WTC11 (cell line): ENCODE data around the gene AHRR.

ENCODE experiments used
- ATF1 ChIP-seq: sonication (generic); formaldehyde crosslinking; IDR thresholded peaks from 2 replicates; pipeline ENCODE4 v1.8.1; 2023; ENCODE audit warnings: mild to moderate bottlenecking, moderate library complexity, missing genetic modification reagents
- ELF4 ChIP-seq: sonication (generic); formaldehyde crosslinking; IDR thresholded peaks from 2 replicates; pipeline ENCODE4 v1.8.1; 2022; ENCODE audit warnings: low read depth, mild to moderate bottlenecking, moderate library complexity, missing genetic modification reagents
- ETV6 ChIP-seq: sonication (generic); formaldehyde crosslinking; IDR thresholded peaks from 2 replicates; pipeline ENCODE4 v1.8.1; 2022; ENCODE audit warnings: mild to moderate bottlenecking, missing genetic modification reagents
- MAX ChIP-seq: sonication (generic); formaldehyde crosslinking; IDR thresholded peaks from 2 replicates; pipeline ENCODE4 v1.8.0; 2022; ENCODE audit warnings: mild to moderate bottlenecking, missing genetic modification reagents
- RELA ChIP-seq: sonication (generic); formaldehyde crosslinking; IDR thresholded peaks from 2 replicates; pipeline ENCODE4 v1.8.1; 2022; ENCODE audit warnings: missing genetic modification reagents, mild to moderate bottlenecking, borderline replicate concordance
- TP53 ChIP-seq: sonication (generic); formaldehyde crosslinking; IDR thresholded peaks from 2 replicates; pipeline ENCODE4 v1.8.1; 2023; ENCODE audit warnings: mild to moderate bottlenecking, missing genetic modification reagents
- USF2 ChIP-seq: sonication (generic); formaldehyde crosslinking; IDR thresholded peaks from 2 replicates; pipeline ENCODE4 v1.8.1; 2023; ENCODE audit warnings: mild to moderate bottlenecking, missing genetic modification reagents, moderate library complexity
- ZNF121 ChIP-seq: sonication (generic); formaldehyde crosslinking; IDR thresholded peaks from 2 replicates; pipeline ENCODE4 v1.8.0; 2023; ENCODE audit warnings: missing genetic modification reagents
- ZNF138 ChIP-seq: sonication (generic); formaldehyde crosslinking; conservative IDR thresholded peaks from 2 replicates; pipeline ENCODE4 v1.8.1; 2022; ENCODE audit warnings: mild to moderate bottlenecking, moderate library complexity, missing genetic modification reagents
- TF ChIP-seq, protein P1 (sequence below): fragments of 200-600 bp; IDR thresholded peaks from 2 replicates; pipeline ENCODE4 v1.8.0; 2022; ENCODE audit warnings: antibody characterized with exemption

- TF ChIP-seq, protein P1, sequence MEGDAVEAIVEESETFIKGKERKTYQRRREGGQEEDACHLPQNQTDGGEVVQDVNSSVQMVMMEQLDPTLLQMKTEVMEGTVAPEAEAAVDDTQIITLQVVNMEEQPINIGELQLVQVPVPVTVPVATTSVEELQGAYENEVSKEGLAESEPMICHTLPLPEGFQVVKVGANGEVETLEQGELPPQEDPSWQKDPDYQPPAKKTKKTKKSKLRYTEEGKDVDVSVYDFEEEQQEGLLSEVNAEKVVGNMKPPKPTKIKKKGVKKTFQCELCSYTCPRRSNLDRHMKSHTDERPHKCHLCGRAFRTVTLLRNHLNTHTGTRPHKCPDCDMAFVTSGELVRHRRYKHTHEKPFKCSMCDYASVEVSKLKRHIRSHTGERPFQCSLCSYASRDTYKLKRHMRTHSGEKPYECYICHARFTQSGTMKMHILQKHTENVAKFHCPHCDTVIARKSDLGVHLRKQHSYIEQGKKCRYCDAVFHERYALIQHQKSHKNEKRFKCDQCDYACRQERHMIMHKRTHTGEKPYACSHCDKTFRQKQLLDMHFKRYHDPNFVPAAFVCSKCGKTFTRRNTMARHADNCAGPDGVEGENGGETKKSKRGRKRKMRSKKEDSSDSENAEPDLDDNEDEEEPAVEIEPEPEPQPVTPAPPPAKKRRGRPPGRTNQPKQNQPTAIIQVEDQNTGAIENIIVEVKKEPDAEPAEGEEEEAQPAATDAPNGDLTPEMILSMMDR = no peak
- no peak for TF ChIP-seq MAX (CRISPR knock-in tag)
- no peak for TF ChIP-seq ZNF138 (CRISPR knock-in tag)
- TF ChIP-seq ATF1 (CRISPR knock-in tag) = no peak
- TF ChIP-seq ELF4 (CRISPR knock-in tag) = no peak
- no peak for TF ChIP-seq TP53 (CRISPR knock-in tag)
- no peak for TF ChIP-seq ZNF121 (CRISPR knock-in tag)
- TF ChIP-seq RELA (CRISPR knock-in tag) = no peak
- TF ChIP-seq ETV6 (CRISPR knock-in tag) = no peak
- TF ChIP-seq USF2 (CRISPR knock-in tag) = no peak
Measured at GRCh38 chr5:315488-316209, 5.9 kb upstream of the AHRR start.
